ENCODE results near the gene TPSB2.
"Not testable (repeated sequence)": the region's sequence is repeated elsewhere in the genome, so short reads cannot be mapped to it uniquely, and the experiment has no call there.

TPSB2 gene

DNA sequence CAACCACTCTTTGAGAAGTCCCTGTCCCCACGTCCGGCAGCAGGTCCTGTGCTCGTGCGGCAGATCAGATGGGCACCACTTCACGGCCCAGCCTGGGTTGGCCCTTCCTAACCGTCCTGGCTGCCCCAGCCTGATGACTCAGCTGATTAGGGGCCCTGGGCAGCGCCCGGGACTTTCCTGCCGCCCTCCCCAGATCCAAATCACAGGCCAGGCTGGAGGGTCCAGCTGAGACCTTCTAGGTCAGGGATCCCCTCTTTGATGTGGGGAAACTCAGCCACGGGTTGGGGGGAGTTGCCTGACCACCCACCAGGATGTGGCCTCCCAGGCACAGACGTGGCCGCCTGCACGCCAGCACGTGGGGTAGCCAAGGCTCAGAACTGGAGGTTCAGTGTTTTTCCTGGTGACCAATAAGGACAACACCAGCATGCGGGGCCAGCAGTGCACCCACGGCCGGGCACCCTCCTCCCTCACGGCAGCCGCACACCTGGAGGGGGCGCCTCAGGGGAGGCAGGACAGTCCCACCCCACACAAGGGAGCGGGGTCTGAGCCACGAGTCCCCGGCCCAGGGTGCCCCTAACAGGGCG lies 4.2 kb downstream of the TPSB2 start:
- H3K4me3 ChIP-seq (ENCODE audit: low read depth, low read length), result not testable (repeated sequence)

DNA sequence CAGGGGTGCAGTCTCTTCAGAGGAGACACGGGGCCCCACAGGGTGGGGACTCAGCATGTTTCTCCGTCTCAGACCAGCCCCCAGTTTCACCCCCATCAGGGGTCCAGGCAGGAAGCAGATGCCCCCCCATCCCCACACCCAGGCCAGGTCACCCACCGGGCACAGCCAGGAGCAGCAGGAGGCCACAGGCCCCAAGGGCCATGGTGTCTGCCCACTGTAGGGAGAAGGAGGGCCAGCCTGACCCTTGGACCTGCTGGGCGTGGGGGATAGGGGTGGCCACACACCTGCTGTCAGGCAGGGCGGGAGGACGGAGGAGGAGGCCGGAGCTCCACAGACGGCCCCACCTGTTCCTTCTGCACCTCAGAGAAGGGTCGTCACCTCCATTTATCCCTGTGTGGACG lies 4.9 kb downstream of the TPSB2 start, which contains the start of gene TPSG1:
TSS of gene TPSG1 (minus strand) at position 218 of the 401 bp plus-strand sequence. CDS start at position 202, 16 bp downstream.
- no peak within 1 kb of the TSS for H3K4me3 ChIP-seq (ENCODE audit: low read depth, low read length)
- TF ChIP-seq, protein P1, sequence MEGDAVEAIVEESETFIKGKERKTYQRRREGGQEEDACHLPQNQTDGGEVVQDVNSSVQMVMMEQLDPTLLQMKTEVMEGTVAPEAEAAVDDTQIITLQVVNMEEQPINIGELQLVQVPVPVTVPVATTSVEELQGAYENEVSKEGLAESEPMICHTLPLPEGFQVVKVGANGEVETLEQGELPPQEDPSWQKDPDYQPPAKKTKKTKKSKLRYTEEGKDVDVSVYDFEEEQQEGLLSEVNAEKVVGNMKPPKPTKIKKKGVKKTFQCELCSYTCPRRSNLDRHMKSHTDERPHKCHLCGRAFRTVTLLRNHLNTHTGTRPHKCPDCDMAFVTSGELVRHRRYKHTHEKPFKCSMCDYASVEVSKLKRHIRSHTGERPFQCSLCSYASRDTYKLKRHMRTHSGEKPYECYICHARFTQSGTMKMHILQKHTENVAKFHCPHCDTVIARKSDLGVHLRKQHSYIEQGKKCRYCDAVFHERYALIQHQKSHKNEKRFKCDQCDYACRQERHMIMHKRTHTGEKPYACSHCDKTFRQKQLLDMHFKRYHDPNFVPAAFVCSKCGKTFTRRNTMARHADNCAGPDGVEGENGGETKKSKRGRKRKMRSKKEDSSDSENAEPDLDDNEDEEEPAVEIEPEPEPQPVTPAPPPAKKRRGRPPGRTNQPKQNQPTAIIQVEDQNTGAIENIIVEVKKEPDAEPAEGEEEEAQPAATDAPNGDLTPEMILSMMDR (IDR thresholded peaks at IDR 0.05; ENCODE audit: low read depth, low read length), result no peak

DNA sequence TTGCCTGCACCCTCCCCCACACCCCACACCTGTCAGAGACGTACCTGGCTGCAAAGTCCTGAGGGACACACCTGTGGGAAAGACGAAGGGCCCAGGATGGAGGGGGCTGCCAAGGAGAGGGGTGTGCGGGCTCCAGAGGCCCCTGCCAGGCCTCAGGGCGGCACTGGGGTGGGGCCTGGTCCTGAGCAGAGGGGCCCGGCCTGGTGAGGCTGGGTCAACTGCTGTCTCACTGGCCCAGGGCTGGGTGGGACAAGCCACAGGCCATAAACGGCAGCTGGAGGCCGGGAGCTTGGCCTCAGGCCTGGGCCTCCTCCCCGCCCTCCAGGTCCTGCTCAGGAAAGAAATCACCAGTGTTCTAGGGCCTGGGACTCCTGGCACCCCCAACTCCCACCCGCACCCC lies 5.4 kb downstream of the TPSB2 start:
- TF ChIP-seq, protein P1 (IDR thresholded peaks at IDR 0.05; ENCODE audit: low read depth, low read length), result no peak
- no peak overlapping the region for H3K4me3 ChIP-seq (ENCODE audit: low read depth, low read length)

DNA sequence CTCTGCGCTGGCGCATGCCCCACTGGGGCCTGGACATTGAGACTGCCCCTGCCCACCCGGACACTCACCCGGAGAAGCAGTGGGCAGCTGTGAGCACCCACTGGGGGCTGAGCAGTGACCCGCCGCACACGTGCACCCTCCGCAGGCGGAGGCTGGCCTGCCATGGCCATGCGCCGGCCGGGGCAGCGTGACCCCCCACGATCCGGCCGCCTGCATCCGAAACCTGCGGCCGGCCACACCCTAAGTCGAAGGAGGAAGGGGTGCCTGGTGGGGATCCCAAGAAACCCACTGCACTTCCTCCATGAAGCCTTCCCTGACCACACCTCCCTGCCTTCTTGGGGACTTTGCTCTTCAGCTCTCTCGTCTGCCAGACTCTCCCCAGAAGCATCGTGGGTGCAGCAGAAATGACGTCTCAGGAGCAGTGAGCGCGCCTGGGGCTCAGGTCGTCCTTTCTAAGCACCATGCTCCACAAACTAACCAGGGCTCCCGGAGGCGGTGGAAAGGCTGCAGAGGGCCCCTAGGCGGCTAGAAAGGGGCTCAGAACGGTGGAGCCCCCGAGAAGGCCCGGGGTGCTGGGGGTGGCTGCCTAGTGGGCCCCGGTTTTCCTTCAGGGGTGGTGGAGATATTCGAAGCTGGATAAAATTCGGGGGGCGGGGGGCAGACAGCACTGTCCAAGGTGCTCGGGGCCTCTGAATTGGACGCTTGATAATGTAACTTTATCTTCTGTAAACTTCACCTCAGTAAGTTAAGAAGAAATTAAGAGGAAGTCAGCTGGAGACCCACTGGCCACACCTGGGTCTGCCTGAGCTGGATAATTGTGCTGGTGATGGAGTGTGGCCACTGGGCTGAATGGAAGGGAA lies 6.4 kb downstream of the TPSB2 start:
- no peak overlapping the region for H3K4me3 ChIP-seq (ENCODE audit: low read depth, low read length)
- TF ChIP-seq, protein P1 (IDR thresholded peaks at IDR 0.05; ENCODE audit: low read depth, low read length), result no peak

DNA sequence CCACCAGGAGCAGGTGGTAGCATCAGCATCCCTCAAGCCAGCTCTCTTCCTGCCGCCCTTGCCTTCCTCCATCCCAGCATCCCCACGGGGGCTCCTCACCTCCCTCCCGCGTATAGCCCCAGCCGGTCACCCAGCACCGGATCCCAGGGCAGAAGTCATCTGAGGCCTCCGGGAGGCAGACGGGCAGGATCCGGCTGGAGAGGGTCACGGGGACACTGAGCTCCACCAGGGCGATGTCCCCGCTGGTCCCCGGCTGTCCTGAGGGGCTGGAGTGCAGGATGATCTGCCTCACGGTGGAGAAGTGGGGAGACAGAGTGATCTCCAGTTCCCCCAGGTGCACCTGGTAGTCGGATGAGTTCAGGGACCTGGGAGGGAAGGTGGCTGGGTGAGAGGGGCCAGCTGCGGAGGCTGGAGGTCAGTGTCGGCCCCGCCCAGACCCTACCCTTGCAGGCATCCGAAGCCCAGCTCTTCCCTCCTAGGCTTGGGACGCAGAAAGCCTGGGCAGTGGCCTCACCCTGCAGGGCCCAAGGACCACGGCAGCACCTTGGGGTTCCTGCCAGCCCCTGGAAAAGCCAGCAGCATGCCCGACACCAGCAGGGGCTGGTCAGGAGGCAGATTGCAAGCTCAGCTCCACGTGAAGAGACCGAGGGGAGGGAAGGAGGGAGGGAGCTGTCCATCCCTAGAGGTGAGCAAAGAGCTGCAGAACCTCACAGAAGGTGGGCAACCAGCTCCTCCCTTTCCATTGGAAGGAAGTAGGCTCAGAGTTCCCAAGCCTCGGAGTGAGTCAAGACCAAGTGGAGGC lies 7.2 kb downstream of the TPSB2 start:
- TF ChIP-seq, protein P1 (IDR thresholded peaks at IDR 0.05; ENCODE audit: low read depth, low read length), result no peak
- no peak overlapping the region for H3K4me3 ChIP-seq (ENCODE audit: low read depth, low read length)

DNA sequence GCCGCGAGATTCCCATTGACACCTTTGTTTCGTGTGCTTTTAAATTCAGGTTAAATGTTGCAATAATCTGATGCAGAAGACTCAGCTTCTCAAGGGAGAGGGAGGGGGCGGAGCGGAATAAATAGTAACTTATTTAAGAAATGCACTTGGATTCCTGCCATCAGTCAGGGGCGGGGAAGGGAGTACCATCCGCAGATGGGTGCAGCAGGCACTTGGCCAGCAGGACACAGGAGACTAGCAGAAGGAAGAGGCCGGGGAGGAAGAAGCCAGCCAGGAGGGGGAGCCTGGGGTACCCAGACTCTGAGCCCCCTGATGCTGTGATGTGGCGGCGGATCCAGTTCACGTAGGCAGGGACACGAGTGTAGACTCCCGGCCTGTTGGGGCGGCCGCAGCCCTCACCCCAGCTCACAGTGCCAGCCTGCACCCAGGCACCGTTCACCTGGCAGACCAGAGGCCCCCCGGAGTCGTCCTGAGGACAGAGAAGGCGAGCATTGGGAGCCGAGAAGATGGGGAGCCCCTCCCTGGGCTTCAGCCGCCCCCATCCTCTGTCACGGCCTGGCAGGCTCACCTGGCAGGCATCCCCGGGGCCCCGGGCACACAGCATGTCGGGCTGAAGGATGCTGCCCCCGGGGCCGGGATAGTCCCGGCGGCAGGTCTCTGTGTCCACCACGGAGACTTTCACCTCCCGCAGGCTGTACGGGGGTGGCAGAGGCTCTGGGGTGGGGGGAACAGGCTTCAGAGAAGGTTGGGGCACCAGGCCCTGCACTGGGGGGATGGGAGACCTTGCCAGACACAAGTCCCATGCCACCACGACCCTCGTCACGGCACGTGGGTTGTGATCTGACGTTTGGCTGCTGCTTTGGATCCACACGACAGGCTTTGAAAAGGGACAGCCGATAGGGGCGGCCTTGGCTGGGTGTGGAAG lies 8.1 kb downstream of the TPSB2 start:
- no peak overlapping the region for H3K4me3 ChIP-seq (ENCODE audit: low read depth, low read length)
- TF ChIP-seq, protein P1 (IDR thresholded peaks at IDR 0.05; ENCODE audit: low read depth, low read length), result no peak

All from WI38 (cell line).